AG10803 (cell line): ENCODE measurements around the gene SLC26A1.

Source experiments
- DNase-seq: peaks from one replicate; pipeline ENCODE4 v3.0.0; 2010; ENCODE audit warnings: low read depth
- H3K4me3 ChIP-seq: 2 replicates; pipeline ENCODE4 v1.5.1; 2011; ENCODE audit warnings: mild to moderate bottlenecking, low read length, control low read depth
- CTCF ChIP-seq: conservative IDR thresholded peaks from 2 replicates; pipeline ENCODE4 v1.5.1; 2011; ENCODE audit warnings: mild to moderate bottlenecking, low read length, control low read depth, inconsistent platforms

Gene SLC26A1

GRCh38 chr4:989722-990471 lies 3.3 kb downstream of the SLC26A1 start:
- no peak for TF ChIP-seq CTCF
- DNase-seq: no peak
- H3K4me3 ChIP-seq: no peak overlapping the region

- no peak for DNase-seq
- TF ChIP-seq CTCF: no peak
- H3K4me3 ChIP-seq: no peak overlapping the region
Observed at GRCh38 chr4:988726-989721, 4.2 kb downstream of the SLC26A1 start.

GRCh38 chr4:987624-988513 lies 5.3 kb downstream of the SLC26A1 start:
- no peak for TF ChIP-seq CTCF
- peak; percentile 52 for DNase-seq
- peak overlapping the region; percentile 83 for H3K4me3 ChIP-seq

- H3K4me3 ChIP-seq: peak within 1 kb of the TSS; percentile 83
- peak; percentile 49 for DNase-seq
- TF ChIP-seq CTCF: peak; percentile 38
Observed at GRCh38 chr4:986879-987623, 6.2 kb downstream of the SLC26A1 start, which contains the start of gene IDUA. Gene IDUA, plus strand, starts transcription at chr4:987044. Its CDS starts 41 bp downstream, at chr4:987085.

- DNase-seq: peak; percentile 10
- H3K4me3 ChIP-seq: peak overlapping the region; percentile 83
- no peak for TF ChIP-seq CTCF
Observed at GRCh38 chr4:986428-986878, 6.8 kb downstream of the SLC26A1 start.

GRCh38 chr4:985123-985830 lies 7.9 kb downstream of the SLC26A1 start:
- peak overlapping the region; percentile 38 for H3K4me3 ChIP-seq
- DNase-seq: peak; percentile 48
- TF ChIP-seq CTCF: no peak
